Ishikawa (cell line): ENCODE data around the gene METTL15.

Source experiments
- CEBPB ChIP-seq: IDR thresholded peaks from 2 replicates; pipeline ENCODE4 v1.6.1; 2012
- CREB1 ChIP-seq: IDR thresholded peaks from 2 replicates; pipeline ENCODE4 v1.6.1; 2012; ENCODE audit warnings: low read depth
- EGR1 ChIP-seq: IDR thresholded peaks from 2 replicates; pipeline ENCODE4 v1.6.1; 2012
- EP300 ChIP-seq: IDR thresholded peaks from 2 replicates; pipeline ENCODE4 v1.6.1; 2012; ENCODE audit warnings: borderline replicate concordance
- FOXM1 ChIP-seq: IDR thresholded peaks from 2 replicates; pipeline ENCODE4 v1.6.1; 2012; ENCODE audit warnings: low read depth, borderline replicate concordance
- NFIC ChIP-seq: IDR thresholded peaks from 2 replicates; pipeline ENCODE4 v1.6.1; 2012
- RAD21 ChIP-seq: IDR thresholded peaks from 2 replicates; pipeline ENCODE4 v1.6.1; 2012; ENCODE audit warnings: low read depth
- REST ChIP-seq: IDR thresholded peaks from 2 replicates; pipeline ENCODE4 v1.6.1; 2012; ENCODE audit warnings: low read depth, mild to moderate bottlenecking
- TAF1 ChIP-seq: IDR thresholded peaks from 2 replicates; pipeline ENCODE4 v1.6.1; 2012; ENCODE audit warnings: low read depth, mild to moderate bottlenecking
- TCF12 ChIP-seq: IDR thresholded peaks from 2 replicates; pipeline ENCODE4 v1.6.1; 2012; ENCODE audit warnings: low read depth
- TEAD4 ChIP-seq: IDR thresholded peaks from 2 replicates; pipeline ENCODE4 v1.6.1; 2012
- USF1 ChIP-seq: IDR thresholded peaks from 2 replicates; pipeline ENCODE4 v1.6.1; 2012
- YY1 ChIP-seq: IDR thresholded peaks from 2 replicates; pipeline ENCODE4 v1.6.1; 2012; ENCODE audit warnings: low read depth
- ZBTB7A ChIP-seq: IDR thresholded peaks from 2 replicates; pipeline ENCODE4 v1.6.1; 2012; ENCODE audit warnings: low read depth
- TF ChIP-seq, protein P1 (sequence below): IDR thresholded peaks from 2 replicates; pipeline ENCODE4 v1.6.1; 2012

The METTL15 gene

DNA sequence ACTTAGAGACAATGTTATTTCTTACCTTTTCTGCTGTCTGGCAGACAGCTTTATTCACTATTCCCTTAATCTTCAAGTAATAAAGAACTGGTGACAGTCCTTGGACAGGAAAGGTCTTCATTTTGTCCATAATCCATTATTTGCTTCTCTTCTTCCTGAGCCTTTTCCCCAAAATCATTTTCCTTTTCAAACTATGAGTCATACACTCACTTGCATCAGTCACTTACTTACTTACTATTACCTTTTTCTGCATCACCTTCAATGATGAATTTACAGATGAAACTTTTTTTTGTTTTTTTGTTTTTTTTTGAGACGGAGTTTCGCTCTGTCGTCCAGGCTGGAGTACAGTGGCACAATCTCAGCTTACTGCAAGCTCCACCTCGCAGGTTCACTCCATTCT lies 9.5 kb downstream of the METTL15 start:
- TF ChIP-seq YY1 = no peak
- TF ChIP-seq TAF1 = no peak
- TF ChIP-seq TCF12 = no peak
- TF ChIP-seq FOXM1 = no peak
- no peak for TF ChIP-seq CEBPB
- no peak for TF ChIP-seq USF1
- no peak for TF ChIP-seq RAD21
- TF ChIP-seq EGR1 = no peak
- TF ChIP-seq, protein P1, sequence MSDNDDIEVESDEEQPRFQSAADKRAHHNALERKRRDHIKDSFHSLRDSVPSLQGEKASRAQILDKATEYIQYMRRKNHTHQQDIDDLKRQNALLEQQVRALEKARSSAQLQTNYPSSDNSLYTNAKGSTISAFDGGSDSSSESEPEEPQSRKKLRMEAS = no peak
- no peak for TF ChIP-seq NFIC
- TF ChIP-seq CREB1 = no peak
- no peak for TF ChIP-seq EP300
- TF ChIP-seq TEAD4 = no peak
- no peak for TF ChIP-seq ZBTB7A
- no peak for TF ChIP-seq REST

GRCh38 chr11:28123151-28123581 lies 15.0 kb downstream of the METTL15 start:
- TF ChIP-seq CREB1 (no peak), NFIC (no peak), RAD21 (no peak), CEBPB (no peak), EP300 (no peak), TAF1 (no peak), FOXM1 (no peak), TEAD4 (no peak), EGR1 (no peak), USF1 (no peak), YY1 (no peak), TCF12 (no peak), ZBTB7A (no peak), REST (no peak)
- TF ChIP-seq, protein P1 = no peak

GRCh38 chr11:28132548-28132947 lies 24.4 kb downstream of the METTL15 start:
- no peak for TF ChIP-seq TEAD4
- TF ChIP-seq CEBPB = no peak
- TF ChIP-seq ZBTB7A = no peak
- no peak for TF ChIP-seq NFIC
- TF ChIP-seq CREB1 = no peak
- no peak for TF ChIP-seq TCF12
- no peak for TF ChIP-seq FOXM1
- TF ChIP-seq RAD21 = no peak
- TF ChIP-seq, protein P1 = no peak
- no peak for TF ChIP-seq EGR1
- no peak for TF ChIP-seq USF1
- no peak for TF ChIP-seq YY1
- TF ChIP-seq EP300 = no peak

DNA sequence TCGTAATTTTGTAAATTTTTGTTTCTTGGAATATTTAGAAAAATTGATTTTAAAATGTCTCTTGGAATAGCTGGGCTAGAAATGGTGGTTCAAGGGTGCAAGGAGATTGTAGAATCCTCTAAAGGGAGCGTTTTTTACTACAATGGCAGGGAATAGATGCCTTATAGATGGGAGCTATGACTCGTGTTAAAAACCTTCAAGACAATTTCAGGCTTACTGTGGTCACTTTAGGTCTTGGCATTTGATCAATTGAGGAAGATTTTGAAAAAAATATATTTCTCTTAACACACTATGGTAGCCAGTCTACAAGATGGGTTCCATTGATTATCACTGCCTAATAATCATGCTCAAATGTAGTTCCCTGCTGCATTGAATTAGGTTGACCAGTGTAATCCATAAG lies 25.0 kb downstream of the METTL15 start:
- no peak for TF ChIP-seq CREB1
- TF ChIP-seq TCF12 = no peak
- no peak for TF ChIP-seq FOXM1
- TF ChIP-seq ZBTB7A = no peak
- TF ChIP-seq TEAD4 = no peak
- TF ChIP-seq USF1 = no peak
- TF ChIP-seq EGR1 = no peak
- TF ChIP-seq, protein P1 = no peak
- TF ChIP-seq YY1 = no peak
- no peak for TF ChIP-seq NFIC
- TF ChIP-seq TAF1 = no peak
- TF ChIP-seq RAD21 = no peak
- no peak for TF ChIP-seq EP300
- no peak for TF ChIP-seq REST
